GM12878 (cell line): ENCODE data around the gene HAAO. TPM values are rescaled to one million over a fixed set of nuclear protein-coding genes. Genes with fewer than 3 reads are reported as not detected.

ENCODE experiments used
- ATAC-seq: fragments of 200-7000 bp; cut with Tn5 transposase; 3 replicates; pipeline ENCODE4 v1.9.1; 2020; ENCODE audit warnings: mild to moderate bottlenecking, moderate library complexity
- BruUV-seq: library from RNA; stranded (reverse); fragments of 400-500 nt; replicated peaks from 2 replicates; lab custom pipeline; 2021; lab: Mats Ljungman, UMichigan
- CTCF ChIA-PET: fragments of 300-600 bp; sonication (Branson Sonifier 250); formaldehyde crosslinking; extraction: SDS; loops from one replicate; lab custom pipeline; 2021; ENCODE audit warnings: inconsistent platforms; lab: Yijun Ruan, JAX
- POLR2A ChIA-PET: fragments of 350-600 bp; formaldehyde crosslinking; extraction: SDS; loops from one replicate; lab custom pipeline; 2021; ENCODE audit warnings: inconsistent platforms; lab: Charles Lee
- RAD21 ChIA-PET: fragments of 300-600 bp; sonication (Branson Sonifier 250); formaldehyde crosslinking; loops from one replicate; lab custom pipeline; 2023; ENCODE audit warnings: antibody characterized with exemption; ENCODE audit not compliant: unreplicated experiment; lab: Charles Lee
- SMC1A ChIA-PET: fragments of 300-600 bp; sonication (Branson Sonifier 250); formaldehyde crosslinking; loops from one replicate; lab custom pipeline; 2023; ENCODE audit not compliant: unreplicated experiment, uncharacterized antibody; lab: Charles Lee
- DNase-seq: peaks from one replicate; pipeline ENCODE4 v3.0.0-alpha.2; 2011; ENCODE audit warnings: low read depth, low spot score
- FAIRE-seq: peaks from 3 replicates; lab custom pipeline; 2011; peaks lifted over from hg19 to GRCh38; lab: Jason Lieb, UNC
- H2AFZ ChIP-seq: 2 replicates; pipeline ENCODE4 v1.6.0; 2011; ENCODE audit warnings: low read depth, low read length, control low read depth; ENCODE audit not compliant: control insufficient read depth
- H3K27ac ChIP-seq: 2 replicates; pipeline ENCODE4 v1.5.1; 2011; ENCODE audit warnings: control low read depth; ENCODE audit not compliant: control insufficient read depth, insufficient read depth
- H3K27me3 ChIP-seq, 2 experiments: replicated peaks in 1 of 2; 2 replicates each; pipeline versions ENCODE4 v1.6.0 to v1.6.1; 2011; ENCODE audit warnings: low read length in 1 of 2; ENCODE audit not compliant: control insufficient read depth in 2 of 2, insufficient read depth in 2 of 2
- H3K36me3 ChIP-seq, 2 experiments: 2 replicates each; pipeline ENCODE4 v1.5.1; 2011; ENCODE audit warnings: low read length in 1 of 2; ENCODE audit not compliant: control insufficient read depth in 2 of 2, insufficient read depth in 2 of 2
- H3K4me1 ChIP-seq: 2 replicates; pipeline ENCODE4 v1.6.1; 2011; ENCODE audit warnings: mild to moderate bottlenecking, low read length, moderate library complexity, mixed read lengths; ENCODE audit not compliant: control insufficient read depth, insufficient read depth
- H3K4me2 ChIP-seq: 2 replicates; pipeline ENCODE4 v1.6.0; 2011; ENCODE audit warnings: control low read depth; ENCODE audit not compliant: control insufficient read depth, insufficient read depth
- H3K4me3 ChIP-seq: fragments of 200-600 bp; sonication (generic); 2 replicates; pipeline ENCODE4 v1.5.1; 2016
- H3K79me2 ChIP-seq: 2 replicates; pipeline ENCODE4 v1.6.0; 2011; ENCODE audit warnings: low read length; ENCODE audit not compliant: control insufficient read depth, insufficient read depth
- H3K9ac ChIP-seq: 2 replicates; pipeline ENCODE4 v1.8.0; 2011; ENCODE audit warnings: low read length, control low read depth, mixed read lengths; ENCODE audit not compliant: control insufficient read depth, insufficient read depth
- H3K9me3 ChIP-seq: replicated peaks from 3 replicates; pipeline ENCODE4 v1.5.1; 2011; ENCODE audit warnings: mild to moderate bottlenecking, low read length; ENCODE audit not compliant: control insufficient read depth, insufficient read depth
- H4K20me1 ChIP-seq: 2 replicates; pipeline ENCODE4 v1.6.0; 2011; ENCODE audit not compliant: control insufficient read depth, insufficient read depth
- BACH1 ChIP-seq: fragments of 450-650 bp; IDR thresholded peaks from 2 replicates; pipeline ENCODE4 v1.6.1; 2017; ENCODE audit warnings: mild to moderate bottlenecking, borderline replicate concordance
- BCLAF1 ChIP-seq: fragments of 450-650 bp; IDR thresholded peaks from 2 replicates; pipeline ENCODE4 v1.6.1; 2017; ENCODE audit warnings: antibody characterized with exemption, mild to moderate bottlenecking, moderate library complexity
- BRCA1 ChIP-seq: IDR thresholded peaks from 2 replicates; pipeline ENCODE4 v1.6.1; 2011; ENCODE audit warnings: low read depth, low read length, improper control_type of control experiment
- CEBPB ChIP-seq, 2 experiments: fragments of 150-350 bp in 1 of 2; IDR thresholded peaks; 2 replicates each; pipeline ENCODE4 v1.6.1; 2012 to 2014; ENCODE audit warnings: low read depth in 2 of 2, low read length in 2 of 2, borderline replicate concordance in 1 of 2, inconsistent platforms in 1 of 2
- CREB1 ChIP-seq: IDR thresholded peaks from 2 replicates; pipeline ENCODE4 v1.6.1; 2012; ENCODE audit warnings: low read depth, mild to moderate bottlenecking, inconsistent platforms
- ETV6 ChIP-seq, 2 experiments: fragments of 450-650 bp in 1 of 2; IDR thresholded peaks in 1 of 2; conservative IDR thresholded peaks in 1 of 2; 2 replicates each; pipeline ENCODE4 v1.6.1; 2014; ENCODE audit warnings: antibody characterized with exemption in 1 of 2, borderline replicate concordance in 1 of 2, low read depth in 1 of 2, mild to moderate bottlenecking in 1 of 2, moderate library complexity in 1 of 2
- FOXK2 ChIP-seq: fragments of 450-650 bp; IDR thresholded peaks from 2 replicates; pipeline ENCODE4 v1.6.1; 2017; ENCODE audit warnings: mild to moderate bottlenecking, moderate library complexity
- IKZF2 ChIP-seq, 2 experiments: fragments of 450-650 bp; IDR thresholded peaks; 2 replicates each; pipeline ENCODE4 v1.6.1; 2017; ENCODE audit warnings: mild to moderate bottlenecking in 2 of 2, moderate library complexity in 2 of 2
- NFIC ChIP-seq: IDR thresholded peaks from 2 replicates; pipeline ENCODE4 v1.6.1; 2012; ENCODE audit warnings: low read depth, mild to moderate bottlenecking, inconsistent platforms, low read length, moderate library complexity
- PKNOX1 ChIP-seq: fragments of 450-650 bp; IDR thresholded peaks from 2 replicates; pipeline ENCODE4 v1.6.1; 2016; ENCODE audit warnings: mild to moderate bottlenecking
- RAD21 ChIP-seq: IDR thresholded peaks from 2 replicates; pipeline ENCODE4 v1.6.1; 2011; ENCODE audit warnings: mild to moderate bottlenecking, low read depth, low read length, moderate library complexity; ENCODE audit not compliant: insufficient read depth
- SP1 ChIP-seq: IDR thresholded peaks from one replicate; pipeline ENCODE4 v1.6.1; 2011; ENCODE audit warnings: low read depth, low read length
- SRF ChIP-seq, 2 experiments: IDR thresholded peaks; 2 replicates each; pipeline ENCODE4 v1.6.1; 2011; ENCODE audit warnings: low read depth in 2 of 2, low read length in 2 of 2, mild to moderate bottlenecking in 1 of 2, moderate library complexity in 1 of 2
- ZNF274 ChIP-seq: IDR thresholded peaks from one replicate; pipeline ENCODE4 v1.8.0; 2011; ENCODE audit not compliant: insufficient read length, insufficient read depth
- WGBS: methylation state at CpG from one replicate; pipeline ENCODE4 v1.1.6; 2016; ENCODE audit warnings: low lambda C conversion rate; ENCODE audit not compliant: insufficient replicate concordance, insufficient coverage; ENCODE audit errors: missing lambda C conversion rate; 5-methylcytosine and 5-hydroxymethylcytosine counted together
- in situ Hi-C: fragments of 300-500 bp; cut with MboI; formaldehyde crosslinking; loops from 9 replicates; pipeline ENCODE4 v1.14.3; 2018; ENCODE audit warnings: mixed read lengths
- intact Hi-C: fragments of 100-400 bp; cut with micrococcal nuclease; formaldehyde crosslinking; loops from one replicate; pipeline ENCODE4 v1.14.2; 2022; ENCODE audit not compliant: unreplicated experiment
- polyA plus RNA-seq, 11 experiments: library from polyadenylated mRNA; depleted of rRNA in 4 of 11; unstranded in 6 of 11; stranded (reverse) in 5 of 11; fragments of >200 nt; fragmentation: Nextera tagmentation in 4 of 11; fragmentation: Illumina TruSeq in 1 of 11; extraction: Ambion mirVana in 4 of 11; extraction: Trizol in 1 of 11; gene quantifications; 1 replicate in 1 of 11; 2 replicates in 10 of 11; pipeline versions ENCODE4 v1.2.1 to v1.2.3, GENCODE V29; 2011 to 2016; ENCODE audit warnings: inconsistent platforms in 2 of 11, missing spikeins in 2 of 11, low read depth in 1 of 11
- total RNA-seq, 4 experiments: library from RNA; depleted of rRNA in 3 of 4; stranded (reverse); fragments of >200 nt in 3 of 4; fragmentation: Illumina TruSeq in 1 of 4; extraction: Trizol in 1 of 4; gene quantifications; 2 replicates each; pipeline versions ENCODE4 v1.2.1 to v1.2.3, GENCODE V29; 2013 to 2021

The HAAO gene
- total and polyA plus RNA-seq, 10 of the 15 experiments (the other 5 are each of a cell fraction or from before 2014, with no cell fraction given) = 4.3 to 58.7 (median 26.8) TPM

- DNase-seq = no peak
- TF ChIP-seq NFIC (no peak), ETV6 (conservative IDR thresholded peaks at IDR 0.05 in 1 of 2, IDR thresholded peaks at IDR 0.05 in 1 of 2; ENCODE audit: borderline replicate concordance in 1 of 2, low read depth in 1 of 2) (no peak), RAD21 (no peak), BACH1 (no peak), SRF (IDR thresholded peaks at IDR 0.05; ENCODE audit: low read depth in 2 of 2, low read length in 2 of 2) (no peak), SP1 (no peak), ZNF274 (no peak), IKZF2 (IDR thresholded peaks at IDR 0.05) (no peak), CREB1 (no peak), CEBPB (IDR thresholded peaks at IDR 0.05; ENCODE audit: borderline replicate concordance in 1 of 2, low read depth in 2 of 2, low read length in 2 of 2) (no peak), BCLAF1 (no peak), BRCA1 (no peak), PKNOX1 (no peak), FOXK2 (no peak)
Observed at GRCh38 chr2:42747422-42747821, 45.0 kb downstream of the HAAO start.

More at GRCh38 chr2:42747422-42747821, 45.0 kb downstream of the HAAO start:
- Histone ChIP-seq H3K4me3 (no peak overlapping the region), H3K79me2 (no peaks in the 10 kb centered on the region), H3K27me3 (no peaks in the 10 kb centered on the region), H4K20me1 (no peaks in the 10 kb centered on the region), H3K4me1 (peaks cover 20% of the 10 kb centered on the region), H3K27ac (no peak overlapping the region), H3K9ac (no peak overlapping the region), H3K9me3 (no peaks in the 10 kb centered on the region), H2AFZ (no peak overlapping the region), H3K4me2 (no peak overlapping the region), H3K36me3 (no peaks in the 10 kb centered on the region)
- intact Hi-C loops = no loop called here
- RAD21 ChIA-PET = no interaction called here
- ATAC-seq (no peak), FAIRE-seq (no peak)
- no TSS peak for BruUV-seq
- SMC1A ChIA-PET = no interaction called here
- in situ Hi-C loops = no loop called here
- WGBS = 85% methylated on average over 3 of the region's 3 CpGs
- CTCF ChIA-PET = no interaction called here
- POLR2A ChIA-PET = no interaction called here
